ENCODE results near the gene SPATA20.

The SPATA20 gene

GRCh38 chr17:50540560-50541401 lies 6.2 kb upstream of the SPATA20 start:
- no peak for DNase-seq

DNA sequence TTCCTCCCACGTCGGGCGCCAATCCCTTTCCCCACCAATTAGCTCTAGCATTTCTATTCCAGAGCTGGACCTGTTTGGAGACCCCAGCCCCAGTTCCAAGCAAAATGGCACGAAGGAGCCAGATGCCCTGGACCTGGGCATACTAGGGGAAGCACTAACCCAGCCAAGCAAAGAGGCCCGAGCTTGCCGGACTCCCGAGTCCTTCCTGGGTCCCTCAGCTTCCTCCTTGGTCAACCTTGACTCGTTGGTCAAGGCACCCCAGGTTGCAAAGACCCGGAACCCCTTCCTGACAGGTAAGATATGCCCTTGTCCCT lies 5.6 kb upstream of the SPATA20 start:
- DNase-seq: no peak

DNA sequence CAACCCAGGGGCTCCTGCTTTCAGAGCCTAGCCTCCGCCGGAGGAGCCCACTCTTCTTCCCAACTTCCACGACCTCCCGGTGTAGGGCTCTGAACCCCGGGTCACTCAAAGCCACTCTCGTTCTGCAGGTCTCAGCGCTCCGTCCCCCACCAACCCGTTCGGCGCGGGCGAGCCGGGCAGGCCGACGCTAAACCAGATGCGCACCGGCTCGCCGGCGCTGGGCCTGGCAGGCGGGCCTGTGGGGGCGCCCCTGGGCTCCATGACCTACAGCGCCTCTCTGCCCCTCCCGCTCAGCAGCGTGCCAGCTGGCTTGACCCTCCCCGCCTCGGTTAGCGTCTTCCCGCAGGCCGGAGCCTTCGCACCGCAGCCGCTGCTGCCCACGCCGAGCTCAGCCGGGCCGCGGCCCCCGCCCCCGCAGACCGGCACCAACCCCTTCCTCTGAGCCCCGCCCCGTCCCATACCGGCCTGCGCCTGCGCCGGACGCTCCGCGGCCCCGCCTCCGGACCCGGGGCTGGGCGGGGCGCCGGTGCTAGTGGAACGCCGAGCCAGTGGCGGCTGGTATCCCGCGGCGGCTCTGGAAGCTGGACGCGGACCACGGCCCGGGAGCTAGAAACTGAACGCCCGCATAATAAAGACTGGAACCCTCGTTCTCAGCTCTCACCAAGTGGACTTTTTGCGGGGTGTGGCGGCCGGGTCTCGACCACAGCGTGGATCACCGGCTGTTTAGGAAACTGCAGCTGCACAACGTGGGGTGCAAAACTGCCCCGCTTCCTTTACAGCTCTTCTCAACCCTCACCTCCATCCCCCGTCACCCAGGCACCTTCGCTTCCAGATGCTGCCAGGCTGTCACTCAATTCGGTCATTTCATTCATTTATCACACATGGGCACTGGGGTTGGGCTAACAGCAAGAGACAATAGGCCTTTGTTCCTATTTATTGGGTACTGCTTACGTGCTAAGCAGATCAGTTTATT lies 5.0 kb upstream of the SPATA20 start:
- peak; percentile 83 for DNase-seq

DNA sequence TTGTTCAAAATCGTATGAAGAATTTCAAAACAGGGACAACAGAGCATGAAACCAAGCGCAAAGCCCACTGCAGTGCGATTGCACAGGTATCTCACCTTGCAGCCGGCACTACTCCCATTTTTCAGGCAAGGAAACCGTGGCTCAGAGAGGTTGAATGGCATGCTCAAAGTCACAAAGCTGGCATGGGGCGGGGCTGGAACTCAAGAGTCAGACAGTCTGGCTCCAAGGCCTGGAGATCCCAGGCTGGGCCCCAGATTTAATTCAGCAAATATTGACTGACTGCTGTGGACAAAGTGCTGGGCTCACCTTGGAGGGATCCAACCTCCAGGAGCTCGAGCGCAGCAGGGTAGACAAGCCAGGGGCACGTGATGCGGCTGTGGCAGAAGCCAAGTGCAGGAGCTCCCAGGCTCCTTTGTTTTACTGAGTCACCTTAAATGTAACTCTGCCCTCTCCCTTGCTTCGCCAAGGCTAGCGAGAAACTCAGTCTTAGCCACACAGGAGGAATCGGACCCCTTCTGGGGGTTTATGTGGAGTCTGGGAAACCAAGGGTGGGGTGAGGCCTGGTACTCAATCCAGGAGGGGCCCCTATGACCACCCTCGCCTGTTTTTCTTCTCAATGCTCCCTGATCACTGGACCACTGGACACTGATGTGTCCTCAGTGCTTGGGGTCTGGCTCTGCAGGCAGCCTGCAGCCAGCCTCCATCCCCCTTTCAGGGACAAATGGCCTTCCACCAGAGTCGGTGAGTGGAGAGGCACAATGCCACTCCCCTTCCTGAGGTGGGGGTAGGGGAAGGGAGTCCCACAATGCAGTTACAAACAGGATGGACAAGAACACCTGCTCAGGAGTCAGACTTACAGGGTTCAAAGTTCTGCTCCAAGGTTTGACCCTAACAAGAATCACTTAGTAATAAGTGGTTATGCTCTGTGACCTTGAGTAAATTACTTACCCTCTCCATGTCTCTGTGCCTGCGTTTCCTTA lies 3.9 kb upstream of the SPATA20 start:
- no peak for DNase-seq

GRCh38 chr17:50544516-50544915 lies 2.5 kb upstream of the SPATA20 start:
- DNase-seq: no peak

- no peak for DNase-seq
These were observed 1.7 kb upstream of the SPATA20 start for GRCh38 chr17:50545311-50545710.

- no peak for DNase-seq
These were observed 306 bp upstream of the SPATA20 start for GRCh38 chr17:50546701-50547034.

DNA sequence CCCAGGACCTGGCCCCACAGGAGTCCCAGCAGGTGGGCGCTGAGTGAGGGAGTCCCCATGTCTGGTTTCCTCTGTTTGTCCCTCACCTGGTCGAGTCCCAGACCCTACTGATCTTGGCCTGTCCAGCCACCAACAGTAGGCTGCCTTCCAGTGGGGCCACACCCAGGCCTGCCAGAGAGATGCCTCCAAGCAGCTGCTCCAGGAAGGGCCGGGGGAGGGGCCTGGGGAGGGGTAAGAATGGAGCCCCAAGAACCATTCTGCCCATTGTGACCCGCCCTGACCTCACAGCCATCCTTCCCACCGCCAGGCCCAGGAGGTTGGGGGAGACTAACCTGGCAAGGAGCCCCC lies 736 bp downstream of the SPATA20 start:
- DNase-seq: no peak

GRCh38 chr17:50548831-50549230 lies 1.9 kb downstream of the SPATA20 start:
- DNase-seq: no peak

GRCh38 chr17:50549256-50549941 lies 2.4 kb downstream of the SPATA20 start:
- no peak for DNase-seq

DNA sequence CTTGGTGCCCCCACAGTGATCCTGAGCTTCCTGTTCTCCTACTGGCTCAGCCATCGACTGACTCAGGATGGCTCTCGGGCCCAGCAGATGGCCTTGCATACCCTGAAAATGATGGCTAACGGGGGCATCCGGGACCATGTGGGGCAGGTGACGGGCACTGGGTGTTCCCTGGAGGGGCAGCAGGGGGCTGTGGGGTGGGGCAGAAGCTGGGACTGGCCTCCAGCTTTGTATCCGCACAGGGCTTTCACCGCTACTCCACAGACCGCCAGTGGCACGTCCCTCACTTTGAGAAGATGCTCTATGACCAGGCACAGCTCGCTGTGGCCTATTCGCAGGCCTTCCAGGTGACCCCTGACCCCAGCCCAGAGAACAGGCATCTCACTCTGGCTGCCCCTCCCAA lies 3.0 kb downstream of the SPATA20 start:
- no peak for DNase-seq

GRCh38 chr17:50550661-50551432 lies 3.9 kb downstream of the SPATA20 start:
- DNase-seq: peak; percentile 78

DNA sequence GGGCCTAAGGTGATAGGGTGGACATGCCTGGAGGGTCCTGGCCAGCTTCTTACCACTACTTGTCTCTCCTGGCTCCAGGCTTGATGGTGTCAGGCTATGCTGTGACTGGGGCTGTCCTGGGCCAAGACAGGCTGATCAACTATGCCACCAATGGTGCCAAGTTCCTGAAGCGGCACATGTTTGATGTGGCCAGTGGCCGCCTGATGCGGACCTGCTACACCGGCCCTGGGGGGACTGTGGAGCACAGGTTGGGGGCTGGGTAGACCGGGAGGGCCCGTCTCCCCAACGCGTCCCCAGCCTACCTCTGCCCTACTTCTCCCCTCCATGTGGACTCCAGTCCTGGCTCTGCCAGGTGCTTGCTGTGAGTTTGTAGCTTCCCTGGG lies 4.5 kb downstream of the SPATA20 start:
- DNase-seq: no peak

DNA sequence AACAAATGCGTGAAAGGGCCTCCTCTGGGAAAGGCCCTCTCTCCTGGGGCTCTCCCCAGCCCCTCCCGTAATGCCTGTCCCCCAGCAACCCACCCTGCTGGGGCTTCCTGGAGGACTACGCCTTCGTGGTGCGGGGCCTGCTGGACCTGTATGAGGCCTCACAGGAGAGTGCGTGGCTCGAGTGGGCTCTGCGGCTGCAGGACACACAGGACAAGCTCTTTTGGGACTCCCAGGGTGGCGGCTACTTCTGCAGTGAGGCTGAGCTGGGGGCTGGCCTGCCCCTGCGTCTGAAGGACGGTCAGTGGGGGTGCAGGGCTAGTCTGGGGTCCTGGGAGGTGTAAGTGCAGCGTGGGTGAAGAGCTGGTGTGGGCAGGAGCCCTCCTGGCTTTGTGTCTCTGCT lies 4.9 kb downstream of the SPATA20 start:
- no peak for DNase-seq

- no peak for DNase-seq
These were observed 7.2 kb downstream of the SPATA20 start for GRCh38 chr17:50554201-50554600.

GRCh38 chr17:50556803-50557202 lies 9.8 kb downstream of the SPATA20 start:
- DNase-seq: no peak

DNA sequence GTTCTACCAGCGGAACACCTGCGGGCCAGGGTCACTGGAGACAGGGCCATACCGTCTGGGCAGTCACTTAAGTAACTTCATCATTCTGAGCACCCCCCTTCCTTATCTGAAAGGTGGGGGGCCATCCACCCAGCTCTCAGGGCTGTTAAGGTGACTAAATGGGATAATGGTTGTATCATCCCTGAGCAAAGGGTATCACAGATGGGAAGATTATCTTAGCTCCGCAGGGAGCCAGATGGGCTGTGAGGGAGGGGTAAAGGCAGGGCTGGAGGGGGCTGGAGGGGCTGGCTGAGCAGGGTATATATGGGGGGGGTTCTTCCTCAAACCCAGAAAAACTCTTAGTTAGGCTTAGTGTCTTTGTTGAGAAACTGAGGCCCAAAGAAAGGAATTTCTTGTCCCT lies 10.7 kb downstream of the SPATA20 start:
- DNase-seq: no peak

DNA sequence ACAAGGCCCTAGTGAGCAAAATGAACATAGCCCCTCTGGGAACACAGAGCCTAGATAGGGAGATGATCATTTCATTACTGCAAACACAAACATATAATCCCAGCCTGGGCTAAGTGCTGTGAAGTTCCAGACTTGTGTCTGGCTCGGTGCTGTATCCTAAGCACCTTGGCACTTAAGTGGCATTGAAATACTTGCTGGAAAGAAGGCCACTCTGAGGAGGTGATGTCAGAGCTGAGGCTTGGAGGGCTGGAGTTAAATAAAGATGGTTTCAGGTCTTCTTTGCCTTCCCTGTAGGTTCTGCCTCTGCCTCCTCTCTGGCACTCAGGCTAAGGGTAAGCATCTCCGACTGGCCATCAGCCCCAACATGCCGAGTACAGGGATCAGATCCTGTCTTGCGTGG lies 11.1 kb downstream of the SPATA20 start:
- no peak for DNase-seq

DNA sequence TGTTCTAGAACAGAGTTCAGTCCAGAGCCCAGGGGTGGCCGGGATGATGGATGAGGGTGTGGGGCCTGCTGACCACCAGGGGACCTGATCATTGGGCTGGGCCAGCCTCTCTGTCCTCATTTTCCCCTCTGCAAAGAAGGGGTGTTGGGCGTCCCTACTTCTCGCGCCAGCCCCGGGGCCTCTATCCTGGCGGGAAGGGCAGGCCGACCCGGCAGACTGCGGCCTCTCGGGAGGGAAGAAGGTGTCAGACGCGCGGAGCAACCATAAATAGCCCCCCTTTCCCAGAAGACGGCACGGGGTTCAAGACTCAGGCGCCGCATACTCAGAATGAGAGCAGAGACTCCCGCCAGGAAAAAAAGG lies 11.6 kb downstream of the SPATA20 start:
- DNase-seq: no peak

DNA sequence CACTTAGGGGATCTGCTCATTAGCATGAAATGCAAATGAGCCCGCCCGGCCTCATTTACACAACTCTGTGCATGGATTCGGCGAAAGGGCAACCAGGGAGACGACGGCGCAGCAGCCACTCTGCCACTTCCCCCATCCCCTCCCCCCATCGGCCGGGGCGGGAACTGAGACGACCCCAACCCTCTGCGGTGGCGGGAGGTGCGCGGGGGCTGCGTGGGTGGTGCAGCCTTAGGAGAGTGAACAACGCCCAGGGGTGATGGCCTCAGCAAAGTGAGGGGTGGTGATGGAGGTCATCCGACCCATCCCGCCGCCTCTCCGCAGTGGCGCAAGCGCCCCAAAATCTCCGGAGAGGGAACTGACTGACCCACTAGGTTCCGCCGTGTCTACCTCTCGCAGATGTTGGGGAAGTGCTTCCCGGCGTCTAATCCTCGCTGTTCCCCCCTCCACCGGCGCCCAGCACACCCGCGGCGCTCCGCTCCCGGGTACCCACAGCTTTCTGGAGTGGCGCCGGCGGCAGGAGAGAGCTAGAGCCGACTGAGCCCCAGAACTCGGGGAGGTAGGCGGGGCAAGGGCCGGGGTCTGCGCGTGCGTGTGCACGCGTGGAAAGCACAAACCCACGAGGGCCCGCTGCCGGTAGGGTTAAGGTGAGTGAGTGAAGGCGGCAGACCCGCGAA lies 12.1 kb downstream of the SPATA20 start:
- no peak for DNase-seq

DNA sequence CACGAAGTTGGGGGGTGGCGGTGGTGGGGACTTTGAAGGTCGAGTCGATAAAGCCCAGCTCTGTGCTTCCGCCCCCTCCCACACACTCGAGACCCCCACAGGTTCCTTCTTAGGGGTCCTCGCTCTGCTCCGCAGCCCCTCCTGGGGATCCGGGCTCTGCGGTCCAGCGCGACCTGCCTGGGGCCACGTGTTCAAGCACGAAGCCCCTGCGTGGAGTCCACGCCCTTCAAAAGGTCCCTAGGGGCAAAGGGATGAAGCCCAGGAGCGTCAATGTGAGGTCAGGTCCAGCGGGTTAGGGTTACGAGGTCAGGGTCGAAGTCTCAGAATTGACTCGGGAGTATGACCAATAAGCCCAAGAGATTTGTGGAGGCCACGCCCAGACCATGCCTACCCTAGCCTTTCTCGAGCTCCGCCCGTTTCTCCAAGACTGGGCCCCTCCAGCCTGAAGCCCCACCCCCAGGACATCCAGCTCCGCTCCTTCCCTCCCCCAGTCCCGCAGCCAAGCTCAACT lies 12.8 kb downstream of the SPATA20 start:
- DNase-seq: no peak
